ENCODE measurements around the gene SDCBP2. TPM values are rescaled to one million over a fixed set of nuclear protein-coding genes. Genes with fewer than 3 reads are reported as not detected.

The SDCBP2 gene
- total and polyA plus RNA-seq, 2 experiments from 2014 or later = 3.2 to 5.3 TPM

DNA sequence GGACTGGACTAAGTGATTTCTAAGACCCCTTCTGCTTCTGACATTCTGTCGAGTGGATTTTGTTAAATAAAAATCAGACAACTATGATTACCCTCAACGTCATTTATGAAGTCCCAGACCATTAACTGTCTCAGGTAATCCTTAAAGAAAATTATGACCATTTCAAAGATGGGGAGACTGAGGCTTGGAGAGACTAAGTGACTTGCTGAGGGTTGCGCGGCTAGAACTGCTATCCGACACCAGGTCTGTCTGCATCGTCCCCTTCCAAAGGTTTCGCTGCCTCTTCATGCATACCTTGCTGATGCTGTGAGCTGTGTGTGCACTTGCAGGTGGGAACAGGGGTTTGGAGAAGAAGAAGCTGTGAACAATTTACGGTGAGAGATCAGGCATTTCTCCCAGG lies 59.7 kb downstream of the SDCBP2 start:
- TF ChIP-seq EZH2 (IDR thresholded peaks at IDR 0.05; ENCODE audit: low read depth, unreplicated experiment) (no peak), ZNF331 (CRISPR knock-in tag; IDR thresholded peaks at IDR 0.05; ENCODE audit: low read depth) (no peak)
- H3K27ac Mint-ChIP-seq = no peak overlapping the region
- 0 out of 2 replicates have a peak, but pooled peaks cover 7% of the 10 kb centered on the region for H3F3A ChIP-seq (replicated peaks; ENCODE audit: low read depth)
- H3K9me2 ChIP-seq (ENCODE audit: insufficient read depth) = no peaks in the 10 kb centered on the region
- no peak overlapping the region for H3K4me3 ChIP-seq
- ATAC-seq (no peak), DNase-seq (ENCODE audit: low spot score) (no peak)
- 0 out of 2 replicates have a peak, but pooled peaks cover 2% of the 10 kb centered on the region for H4K20me1 ChIP-seq (replicated peaks; ENCODE audit: insufficient read depth)
- H3K79me2 ChIP-seq (replicated peaks; ENCODE audit: insufficient read depth) = no peaks in the 10 kb centered on the region
- no peaks in the 10 kb centered on the region for H3K9me3 Mint-ChIP-seq
- peaks cover 5% of the 10 kb centered on the region for H3K27me3 Mint-ChIP-seq (ENCODE audit: insufficient read depth, low read depth, poor library complexity)
- no peaks in the 10 kb centered on the region for H3K36me3 Mint-ChIP-seq (ENCODE audit: low read depth)
- H3K27ac ChIP-seq (ENCODE audit: low read depth) = no peak overlapping the region
- peaks cover 11% of the 10 kb centered on the region; the same call in 1 of the 2 replicates for H3K27me3 ChIP-seq (ENCODE audit: insufficient read depth)
- no peaks in the 10 kb centered on the region for H3K36me3 ChIP-seq (ENCODE audit: insufficient read depth)
- no peak overlapping the region for H2AFZ ChIP-seq
- H3K4me1 ChIP-seq (ENCODE audit: insufficient read depth) = peaks cover 15% of the 10 kb centered on the region
- H3K4me3 Mint-ChIP-seq = no peak overlapping the region
- peaks cover 22% of the 10 kb centered on the region for H3K4me1 Mint-ChIP-seq
- H3K4me2 ChIP-seq = no peak overlapping the region

DNA sequence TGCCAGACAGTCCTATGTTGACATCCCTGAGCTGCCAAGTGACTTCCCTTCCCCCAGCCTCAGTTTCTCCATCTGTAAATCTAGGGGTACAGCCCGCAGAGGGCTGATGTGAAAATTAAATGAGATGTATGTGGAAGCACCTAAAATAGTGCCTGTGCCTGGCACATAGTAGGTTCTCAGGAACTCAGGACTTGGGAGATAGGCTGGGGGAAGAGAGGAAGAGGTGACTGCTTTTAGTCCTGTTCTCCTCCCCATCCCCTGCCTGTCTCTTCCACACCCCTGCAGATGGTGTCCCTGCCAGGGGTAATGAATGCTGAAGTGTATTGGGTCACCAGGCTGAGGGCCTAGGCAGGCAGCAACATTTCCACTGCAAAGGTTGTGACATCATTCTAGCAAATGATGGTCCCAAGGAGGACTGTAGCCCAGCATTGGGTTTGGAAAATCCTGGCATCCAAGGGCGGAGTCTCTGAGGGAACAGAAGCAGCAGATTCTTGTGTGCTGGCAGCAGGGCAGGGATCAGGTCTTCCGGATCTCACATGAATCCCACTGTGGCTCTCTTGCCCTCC lies 61.0 kb downstream of the SDCBP2 start:
- DNase-seq (ENCODE audit: low spot score) = no peak
- peaks cover 15% of the 10 kb centered on the region for H3K4me1 ChIP-seq (ENCODE audit: insufficient read depth)
- H3F3A ChIP-seq (replicated peaks; ENCODE audit: low read depth) = 0 out of 2 replicates have a peak, but pooled peaks cover 7% of the 10 kb centered on the region
- Mint-ChIP-seq H3K9me3 (no peaks in the 10 kb centered on the region), H3K27ac (no peak overlapping the region), H3K4me1 (peaks cover 26% of the 10 kb centered on the region), H3K27me3 (ENCODE audit: insufficient read depth, low read depth, poor library complexity) (peaks cover 2% of the 10 kb centered on the region), H3K36me3 (ENCODE audit: low read depth) (no peaks in the 10 kb centered on the region), H3K4me3 (no peak overlapping the region; the same call in 1 of the 3 replicates)
- no peaks in the 10 kb centered on the region for H3K36me3 ChIP-seq (ENCODE audit: insufficient read depth)
- no peak for TF ChIP-seq EZH2 (IDR thresholded peaks at IDR 0.05; ENCODE audit: low read depth, unreplicated experiment)
- TF ChIP-seq JUNB (IDR thresholded peaks at IDR 0.05; ENCODE audit: unreplicated experiment) = no peak
- TF ChIP-seq, protein P1, sequence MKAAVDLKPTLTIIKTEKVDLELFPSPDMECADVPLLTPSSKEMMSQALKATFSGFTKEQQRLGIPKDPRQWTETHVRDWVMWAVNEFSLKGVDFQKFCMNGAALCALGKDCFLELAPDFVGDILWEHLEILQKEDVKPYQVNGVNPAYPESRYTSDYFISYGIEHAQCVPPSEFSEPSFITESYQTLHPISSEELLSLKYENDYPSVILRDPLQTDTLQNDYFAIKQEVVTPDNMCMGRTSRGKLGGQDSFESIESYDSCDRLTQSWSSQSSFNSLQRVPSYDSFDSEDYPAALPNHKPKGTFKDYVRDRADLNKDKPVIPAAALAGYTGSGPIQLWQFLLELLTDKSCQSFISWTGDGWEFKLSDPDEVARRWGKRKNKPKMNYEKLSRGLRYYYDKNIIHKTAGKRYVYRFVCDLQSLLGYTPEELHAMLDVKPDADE (IDR thresholded peaks at IDR 0.05) = no peak
- peaks cover 11% of the 10 kb centered on the region; the same call in 1 of the 2 replicates for H3K27me3 ChIP-seq (ENCODE audit: insufficient read depth)
- no peak overlapping the region for H3K4me3 ChIP-seq
- H3K27ac ChIP-seq (ENCODE audit: low read depth) = no peak overlapping the region
- H3K9me2 ChIP-seq (ENCODE audit: insufficient read depth) = no peaks in the 10 kb centered on the region
- 0 out of 2 replicates have a peak, but pooled peaks cover 2% of the 10 kb centered on the region for H4K20me1 ChIP-seq (replicated peaks; ENCODE audit: insufficient read depth)
- no peaks in the 10 kb centered on the region for H3K79me2 ChIP-seq (replicated peaks; ENCODE audit: insufficient read depth)
- H2AFZ ChIP-seq = no peak overlapping the region; the same call in 1 of the 2 replicates
- no peak for ATAC-seq
- no peak overlapping the region for H3K4me2 ChIP-seq

DNA sequence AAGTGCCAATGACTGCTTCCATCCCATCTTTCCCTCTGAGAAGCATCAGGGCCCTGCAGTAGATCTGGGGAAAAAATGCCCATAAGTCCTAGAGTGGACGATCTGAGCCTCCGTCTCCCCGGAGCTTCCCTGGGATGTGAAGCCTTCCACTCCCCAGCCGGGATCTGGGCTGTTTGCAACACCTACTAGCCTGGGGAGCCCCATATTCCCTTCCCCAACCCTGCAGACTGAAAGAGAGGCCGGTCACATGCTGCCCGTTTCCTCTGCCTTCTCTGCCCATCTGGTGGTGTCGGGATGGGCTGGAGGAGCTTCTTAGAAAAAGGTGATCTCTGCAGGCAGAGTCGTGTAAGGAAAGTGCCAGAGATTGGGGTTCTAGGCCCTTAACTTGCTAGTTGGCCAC lies 61.8 kb downstream of the SDCBP2 start:
- H3K36me3 Mint-ChIP-seq (ENCODE audit: low read depth) = no peaks in the 10 kb centered on the region
- no peaks in the 10 kb centered on the region for H3K9me2 ChIP-seq (ENCODE audit: insufficient read depth)
- peaks cover 26% of the 10 kb centered on the region for H3K4me1 Mint-ChIP-seq
- peaks cover 11% of the 10 kb centered on the region; the same call in 1 of the 2 replicates for H3K27me3 ChIP-seq (ENCODE audit: insufficient read depth)
- H3K79me2 ChIP-seq (replicated peaks; ENCODE audit: insufficient read depth) = no peaks in the 10 kb centered on the region
- H3K4me1 ChIP-seq (ENCODE audit: insufficient read depth) = peaks cover 15% of the 10 kb centered on the region
- H3F3A ChIP-seq (replicated peaks; ENCODE audit: low read depth) = 0 out of 2 replicates have a peak, but pooled peaks cover 7% of the 10 kb centered on the region
- H2AFZ ChIP-seq = peak overlapping the region; percentile 100
- H3K9me3 Mint-ChIP-seq = no peaks in the 10 kb centered on the region
- TF ChIP-seq ZNF331 (CRISPR knock-in tag; IDR thresholded peaks at IDR 0.05; ENCODE audit: low read depth) = no peak
- TF ChIP-seq EZH2phosphoT487 (IDR thresholded peaks at IDR 0.05; ENCODE audit: unreplicated experiment) = no peak
- TF ChIP-seq EZH2 (IDR thresholded peaks at IDR 0.05; ENCODE audit: low read depth, unreplicated experiment) = no peak
- TF ChIP-seq, protein P2, sequence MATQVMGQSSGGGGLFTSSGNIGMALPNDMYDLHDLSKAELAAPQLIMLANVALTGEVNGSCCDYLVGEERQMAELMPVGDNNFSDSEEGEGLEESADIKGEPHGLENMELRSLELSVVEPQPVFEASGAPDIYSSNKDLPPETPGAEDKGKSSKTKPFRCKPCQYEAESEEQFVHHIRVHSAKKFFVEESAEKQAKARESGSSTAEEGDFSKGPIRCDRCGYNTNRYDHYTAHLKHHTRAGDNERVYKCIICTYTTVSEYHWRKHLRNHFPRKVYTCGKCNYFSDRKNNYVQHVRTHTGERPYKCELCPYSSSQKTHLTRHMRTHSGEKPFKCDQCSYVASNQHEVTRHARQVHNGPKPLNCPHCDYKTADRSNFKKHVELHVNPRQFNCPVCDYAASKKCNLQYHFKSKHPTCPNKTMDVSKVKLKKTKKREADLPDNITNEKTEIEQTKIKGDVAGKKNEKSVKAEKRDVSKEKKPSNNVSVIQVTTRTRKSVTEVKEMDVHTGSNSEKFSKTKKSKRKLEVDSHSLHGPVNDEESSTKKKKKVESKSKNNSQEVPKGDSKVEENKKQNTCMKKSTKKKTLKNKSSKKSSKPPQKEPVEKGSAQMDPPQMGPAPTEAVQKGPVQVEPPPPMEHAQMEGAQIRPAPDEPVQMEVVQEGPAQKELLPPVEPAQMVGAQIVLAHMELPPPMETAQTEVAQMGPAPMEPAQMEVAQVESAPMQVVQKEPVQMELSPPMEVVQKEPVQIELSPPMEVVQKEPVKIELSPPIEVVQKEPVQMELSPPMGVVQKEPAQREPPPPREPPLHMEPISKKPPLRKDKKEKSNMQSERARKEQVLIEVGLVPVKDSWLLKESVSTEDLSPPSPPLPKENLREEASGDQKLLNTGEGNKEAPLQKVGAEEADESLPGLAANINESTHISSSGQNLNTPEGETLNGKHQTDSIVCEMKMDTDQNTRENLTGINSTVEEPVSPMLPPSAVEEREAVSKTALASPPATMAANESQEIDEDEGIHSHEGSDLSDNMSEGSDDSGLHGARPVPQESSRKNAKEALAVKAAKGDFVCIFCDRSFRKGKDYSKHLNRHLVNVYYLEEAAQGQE (IDR thresholded peaks at IDR 0.05; ENCODE audit: unreplicated experiment) = no peak
- TF ChIP-seq NANOG (IDR thresholded peaks at IDR 0.05; ENCODE audit: borderline replicate concordance) = no peak
- DNase-seq (ENCODE audit: low spot score) = peak; percentile 50
- peak overlapping the region; percentile 79 for H3K4me3 ChIP-seq
- no peak overlapping the region for H3K27ac Mint-ChIP-seq
- 0 out of 2 replicates have a peak, but pooled peaks cover 2% of the 10 kb centered on the region for H4K20me1 ChIP-seq (replicated peaks; ENCODE audit: insufficient read depth)
- no peak overlapping the region for H3K27ac ChIP-seq (ENCODE audit: low read depth)
- peak overlapping the region; percentile 83 for H3K4me3 Mint-ChIP-seq
- H3K36me3 ChIP-seq (ENCODE audit: insufficient read depth) = no peaks in the 10 kb centered on the region
- peak; percentile 9 for ATAC-seq
- H3K4me2 ChIP-seq = peak overlapping the region; percentile 89
- peaks cover 2% of the 10 kb centered on the region for H3K27me3 Mint-ChIP-seq (ENCODE audit: insufficient read depth, low read depth, poor library complexity)

Data from GM23338 (cell line).